PFSK-1 (cell line): ENCODE data around the gene ARHGEF5.

Experiments used
- FOXP2 ChIP-seq: optimal IDR thresholded peaks from 2 replicates; pipeline ENCODE3; 2011; ENCODE audit warnings: borderline replicate concordance, control low read depth, inconsistent platforms; ENCODE audit not compliant: insufficient read depth; ENCODE audit errors: extremely low read length, extremely low read depth
- POLR2AphosphoS5 ChIP-seq: IDR thresholded peaks from 2 replicates; pipeline ENCODE4 v1.6.1; 2012; ENCODE audit warnings: low read depth, mild to moderate bottlenecking, control low read depth, low read length, moderate library complexity
- SIN3A ChIP-seq: IDR thresholded peaks from 2 replicates; pipeline ENCODE4 v1.6.1; 2012; ENCODE audit warnings: mild to moderate bottlenecking, low read length, moderate library complexity, borderline replicate concordance; ENCODE audit not compliant: insufficient read depth
- TAF1 ChIP-seq: IDR thresholded peaks from 2 replicates; pipeline ENCODE4 v1.6.1; 2012; ENCODE audit warnings: low read length, control low read depth, borderline replicate concordance; ENCODE audit not compliant: insufficient read depth
- TF ChIP-seq, protein P1 (sequence below), 2 experiments: IDR thresholded peaks; 2 replicates each; pipeline versions ENCODE4 v1.6.1 to v1.8.0; 2011 to 2012; ENCODE audit warnings: low read depth in 2 of 2, low read length in 2 of 2, control low read depth in 1 of 2, inconsistent platforms in 1 of 2, mild to moderate bottlenecking in 1 of 2, moderate library complexity in 1 of 2; ENCODE audit not compliant: insufficient read depth in 1 of 2

DNA sequence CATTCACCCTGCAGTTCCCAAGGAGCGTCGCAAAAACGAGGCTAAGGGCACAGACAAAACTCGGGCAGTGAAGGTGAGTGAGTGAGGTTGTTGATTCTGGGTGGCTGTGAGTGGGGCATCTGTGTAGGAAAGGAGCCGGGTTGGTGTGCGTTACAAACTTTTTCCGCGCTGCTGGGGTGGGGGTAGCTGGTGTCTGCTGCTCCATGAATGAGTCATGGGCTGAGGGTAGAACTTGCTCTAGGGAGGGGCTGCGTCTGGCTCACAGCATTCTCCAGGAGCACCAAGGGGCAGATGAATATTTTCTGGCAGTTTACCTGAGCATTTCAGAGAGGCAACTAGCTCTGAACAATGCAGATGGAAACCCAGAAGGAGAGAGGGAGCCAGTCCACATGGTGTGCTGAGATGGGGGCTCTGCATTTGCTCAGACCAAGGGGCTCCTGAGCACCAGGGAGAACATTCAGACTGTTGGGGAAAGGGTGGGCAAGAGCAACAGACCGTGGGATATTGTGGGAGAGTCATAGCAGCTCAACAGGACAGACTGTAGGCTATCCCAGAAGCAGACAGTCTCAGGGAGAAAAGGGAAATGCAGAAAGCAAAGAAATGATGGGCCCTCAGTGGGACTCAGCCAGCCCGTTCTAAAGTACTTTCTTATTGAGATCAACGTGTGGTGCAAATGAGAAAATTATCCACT is 29.5 kb downstream of the ARHGEF5 start:
- TF ChIP-seq TAF1 (no peak), POLR2AphosphoS5 (no peak), SIN3A (no peak), FOXP2 (no peak)
- TF ChIP-seq, protein P1, sequence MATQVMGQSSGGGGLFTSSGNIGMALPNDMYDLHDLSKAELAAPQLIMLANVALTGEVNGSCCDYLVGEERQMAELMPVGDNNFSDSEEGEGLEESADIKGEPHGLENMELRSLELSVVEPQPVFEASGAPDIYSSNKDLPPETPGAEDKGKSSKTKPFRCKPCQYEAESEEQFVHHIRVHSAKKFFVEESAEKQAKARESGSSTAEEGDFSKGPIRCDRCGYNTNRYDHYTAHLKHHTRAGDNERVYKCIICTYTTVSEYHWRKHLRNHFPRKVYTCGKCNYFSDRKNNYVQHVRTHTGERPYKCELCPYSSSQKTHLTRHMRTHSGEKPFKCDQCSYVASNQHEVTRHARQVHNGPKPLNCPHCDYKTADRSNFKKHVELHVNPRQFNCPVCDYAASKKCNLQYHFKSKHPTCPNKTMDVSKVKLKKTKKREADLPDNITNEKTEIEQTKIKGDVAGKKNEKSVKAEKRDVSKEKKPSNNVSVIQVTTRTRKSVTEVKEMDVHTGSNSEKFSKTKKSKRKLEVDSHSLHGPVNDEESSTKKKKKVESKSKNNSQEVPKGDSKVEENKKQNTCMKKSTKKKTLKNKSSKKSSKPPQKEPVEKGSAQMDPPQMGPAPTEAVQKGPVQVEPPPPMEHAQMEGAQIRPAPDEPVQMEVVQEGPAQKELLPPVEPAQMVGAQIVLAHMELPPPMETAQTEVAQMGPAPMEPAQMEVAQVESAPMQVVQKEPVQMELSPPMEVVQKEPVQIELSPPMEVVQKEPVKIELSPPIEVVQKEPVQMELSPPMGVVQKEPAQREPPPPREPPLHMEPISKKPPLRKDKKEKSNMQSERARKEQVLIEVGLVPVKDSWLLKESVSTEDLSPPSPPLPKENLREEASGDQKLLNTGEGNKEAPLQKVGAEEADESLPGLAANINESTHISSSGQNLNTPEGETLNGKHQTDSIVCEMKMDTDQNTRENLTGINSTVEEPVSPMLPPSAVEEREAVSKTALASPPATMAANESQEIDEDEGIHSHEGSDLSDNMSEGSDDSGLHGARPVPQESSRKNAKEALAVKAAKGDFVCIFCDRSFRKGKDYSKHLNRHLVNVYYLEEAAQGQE (IDR thresholded peaks at IDR 0.05; ENCODE audit: insufficient read depth in 1 of 2, low read depth in 2 of 2, low read length in 2 of 2), result no peak
